ENCODE data around the gene TEPSIN.

The TEPSIN gene

DNA sequence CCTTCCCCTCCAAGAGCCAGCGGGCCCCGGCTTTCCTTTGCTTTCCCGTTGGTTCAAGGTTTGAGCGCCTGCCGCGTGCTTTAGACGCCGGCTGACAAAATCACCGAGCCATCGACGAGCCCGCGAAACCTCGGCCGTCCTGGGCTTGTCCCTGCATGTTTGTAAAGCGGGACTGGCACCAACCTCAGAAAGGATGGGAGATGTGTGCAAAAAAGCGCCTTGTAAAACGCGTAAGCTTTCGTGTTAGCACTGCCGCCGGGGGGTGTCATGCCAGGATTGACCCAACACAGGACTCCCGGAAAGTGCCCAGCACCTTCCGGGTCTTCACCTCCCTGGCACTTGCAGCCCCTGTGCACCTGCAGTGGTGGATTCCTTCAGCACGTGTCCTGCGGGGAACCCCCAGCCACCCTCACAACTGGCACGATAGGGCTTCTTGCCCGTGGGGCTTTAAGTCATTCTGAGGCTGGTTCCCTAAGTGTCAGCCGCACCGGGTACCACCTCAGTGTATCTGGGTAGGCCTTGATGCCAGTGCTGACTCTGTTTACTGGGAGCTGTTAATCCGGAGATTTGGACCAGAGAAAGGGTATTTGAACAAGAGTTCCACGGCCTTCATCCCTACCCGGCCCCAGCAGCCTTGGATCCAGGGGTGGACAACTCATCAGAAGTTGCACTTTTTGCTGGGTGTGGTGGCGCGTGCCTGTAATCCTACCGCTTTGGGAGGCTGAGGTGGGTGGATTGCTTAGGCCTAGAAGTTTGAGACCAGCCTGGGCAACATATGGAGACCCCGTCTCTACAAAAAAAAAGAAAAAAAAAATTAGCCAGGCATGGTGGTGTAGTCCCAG lies 1.1 kb upstream of the TEPSIN start:
- in situ Hi-C loops (cut with MboI; ENCODE audit: low sequenced_read_pairs) = loop anchor here (5.0 kb wide), 1 partner anchor 88 kb away; no protein-coding TSS in a partner anchor

- in situ Hi-C loops (cut with MboI; ENCODE audit: low sequenced_read_pairs) = loop anchor here (5.0 kb wide), 1 partner anchor 86 kb away; no protein-coding TSS in a partner anchor
Observed at GRCh38 chr17:81238490-81238814, 403 bp downstream of the TEPSIN start.

DNA sequence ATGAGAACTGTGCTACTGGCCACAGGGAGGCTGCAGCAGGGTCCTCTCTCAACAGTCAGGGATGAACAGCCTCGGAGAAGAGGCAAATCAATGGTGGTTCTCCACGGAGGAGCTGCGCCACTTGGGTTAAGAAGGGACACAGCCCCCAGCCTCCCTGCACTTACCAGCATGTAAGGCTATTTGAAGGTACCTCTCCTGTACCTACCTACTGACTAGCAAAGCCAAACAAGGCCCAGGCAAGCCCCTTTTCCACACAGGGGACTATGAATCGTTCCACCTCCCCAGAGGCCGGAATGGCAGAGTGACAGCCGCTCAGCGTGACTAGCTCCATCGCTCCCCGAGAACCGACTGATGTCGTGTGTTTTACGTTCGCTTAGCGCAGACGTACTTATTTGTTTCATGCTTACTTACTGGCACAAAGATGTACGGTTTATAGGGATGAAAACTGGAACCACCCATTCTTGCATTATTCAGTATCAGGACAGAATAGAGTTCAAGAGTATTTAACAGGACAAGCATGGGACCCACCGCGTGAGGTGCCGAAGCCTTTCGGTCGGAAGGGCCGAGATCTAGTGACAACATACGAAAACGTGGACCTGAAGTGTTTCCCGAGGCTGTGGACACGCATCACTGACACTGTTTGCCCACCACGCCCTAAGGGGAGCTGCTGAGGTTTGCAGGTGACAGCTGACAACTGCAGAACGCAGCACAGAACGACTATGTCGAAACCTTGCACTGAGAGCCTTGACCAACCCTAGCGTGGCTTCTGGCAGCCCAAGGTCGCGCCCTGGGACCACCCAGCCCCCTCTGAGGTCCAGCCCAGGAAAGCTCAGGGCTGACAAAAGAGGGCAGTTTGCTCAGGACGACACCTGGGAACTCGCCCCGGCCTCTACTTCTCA lies 1.0 kb downstream of the TEPSIN start:
- in situ Hi-C loops (cut with MboI; ENCODE audit: low sequenced_read_pairs) = loop anchor here (5.0 kb wide), 1 partner anchor 86 kb away; no protein-coding TSS in a partner anchor

DNA sequence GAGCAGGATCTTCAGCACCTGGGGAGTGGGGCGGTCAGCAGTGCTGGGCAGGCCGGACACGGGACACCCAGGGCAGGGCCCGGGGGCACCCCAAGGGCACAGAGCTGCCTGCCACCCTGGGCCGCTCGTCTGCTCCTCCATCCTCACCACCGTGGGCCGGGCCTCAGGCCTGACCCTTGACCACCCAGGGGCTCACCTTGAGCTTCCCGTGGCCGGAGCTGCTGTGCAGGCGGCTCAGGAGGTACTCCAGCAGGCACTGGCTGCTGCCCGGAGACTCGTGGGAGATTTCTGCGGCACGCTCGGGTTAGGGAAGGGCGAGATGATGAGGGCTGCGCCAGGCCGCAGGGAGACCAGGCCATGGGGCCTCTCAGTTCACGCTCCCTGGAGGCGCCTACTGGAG lies 2.1 kb downstream of the TEPSIN start:
- in situ Hi-C loops (cut with MboI; ENCODE audit: low sequenced_read_pairs) = loop anchor here (5.0 kb wide), 1 partner anchor 84 kb away; no protein-coding TSS in a partner anchor

DNA sequence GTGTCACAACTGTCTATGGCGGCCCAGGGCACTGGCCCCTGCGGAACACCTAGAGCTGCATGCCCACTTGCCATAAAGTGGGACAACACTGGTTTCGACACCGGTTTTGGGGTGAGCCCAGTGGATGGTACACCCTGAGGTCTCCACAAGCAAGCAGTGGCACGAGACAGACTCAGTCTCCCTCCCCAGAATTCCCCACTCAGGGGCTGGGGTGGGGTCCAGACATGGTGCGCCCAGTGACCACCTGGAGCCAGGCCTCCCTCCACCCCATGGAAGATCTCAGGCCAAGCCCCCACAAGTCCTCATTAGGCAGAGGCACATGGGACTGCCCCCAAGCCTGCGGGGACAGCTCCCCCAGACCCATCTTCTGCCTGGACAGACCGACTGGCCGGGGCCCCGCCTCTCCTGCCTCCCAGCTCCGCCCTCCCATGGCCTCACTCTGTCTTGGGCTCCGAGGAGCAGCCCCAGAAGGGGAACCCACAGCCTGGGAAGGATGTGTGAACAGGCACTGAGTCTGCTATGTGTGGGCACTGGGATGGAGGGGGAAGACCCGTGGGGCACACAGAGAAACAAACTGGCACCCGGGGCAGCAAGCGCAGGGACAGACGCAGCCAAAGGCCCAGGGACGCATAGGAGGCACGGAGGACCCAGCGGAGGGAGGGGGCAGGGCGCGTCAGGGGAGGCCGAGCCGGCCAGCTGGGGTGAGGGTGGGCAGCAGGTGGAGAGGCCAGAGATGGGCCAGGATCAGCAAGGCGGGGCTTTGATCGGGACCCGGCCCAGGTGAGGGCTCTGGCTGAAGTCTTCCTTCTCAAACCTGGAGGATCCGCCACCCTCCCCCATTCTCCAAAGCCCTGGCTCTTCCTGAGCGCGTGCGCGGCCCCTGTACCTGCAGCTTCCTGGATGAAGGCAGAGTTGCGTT lies 2.8 kb downstream of the TEPSIN start:
- in situ Hi-C loops (cut with MboI; ENCODE audit: low sequenced_read_pairs) = loop anchor here (5.0 kb wide), 1 partner anchor 84 kb away; no protein-coding TSS in a partner anchor

DNA sequence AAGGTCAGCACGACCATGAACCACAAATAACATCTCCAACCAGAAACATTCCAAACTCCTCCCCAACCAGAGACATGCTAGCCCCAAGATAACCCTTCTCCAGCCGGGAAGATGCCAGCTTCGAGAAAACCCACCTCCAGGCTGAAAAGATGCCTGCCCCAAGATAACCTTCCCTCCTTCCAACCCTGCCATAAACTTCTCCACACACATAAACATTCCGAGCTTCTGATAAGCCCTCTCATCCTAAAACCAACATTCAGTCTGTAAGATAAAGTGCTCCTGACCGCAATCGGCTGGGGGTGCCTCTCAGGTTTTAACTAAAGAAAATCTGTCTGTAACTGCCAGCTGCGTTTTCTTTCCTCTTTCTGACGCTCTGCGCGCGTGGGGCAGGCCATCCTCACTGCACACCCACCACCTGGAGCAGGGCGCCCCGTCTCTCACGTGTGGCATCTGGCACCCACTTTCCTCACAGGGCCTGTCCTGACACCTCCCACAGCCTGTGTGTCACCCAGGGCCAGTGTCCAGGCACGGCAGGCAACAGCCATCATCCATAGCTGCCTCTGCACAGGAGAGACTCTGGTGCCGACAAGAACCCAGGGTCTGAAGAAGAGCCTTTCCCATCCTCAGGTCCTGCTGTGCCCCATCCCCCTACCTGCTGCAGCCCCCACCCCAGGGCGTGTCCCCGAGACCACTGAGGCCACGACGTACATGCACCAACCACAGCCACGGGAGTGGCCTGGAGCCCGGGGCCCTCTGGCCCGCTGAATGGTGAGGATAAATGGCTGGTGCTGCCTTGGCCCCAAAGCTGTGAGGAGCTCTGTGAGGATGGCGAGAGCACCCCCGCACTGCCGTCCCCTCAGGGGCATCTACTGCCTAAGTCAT lies 3.7 kb downstream of the TEPSIN start:
- in situ Hi-C loops (cut with MboI; ENCODE audit: low sequenced_read_pairs) = loop anchor here (5.0 kb wide), 1 partner anchor 83 kb away; no protein-coding TSS in a partner anchor

- in situ Hi-C loops (cut with MboI; ENCODE audit: low sequenced_read_pairs) = no loop called here
Observed at GRCh38 chr17:81234506-81234855, 4.4 kb downstream of the TEPSIN start.

DNA sequence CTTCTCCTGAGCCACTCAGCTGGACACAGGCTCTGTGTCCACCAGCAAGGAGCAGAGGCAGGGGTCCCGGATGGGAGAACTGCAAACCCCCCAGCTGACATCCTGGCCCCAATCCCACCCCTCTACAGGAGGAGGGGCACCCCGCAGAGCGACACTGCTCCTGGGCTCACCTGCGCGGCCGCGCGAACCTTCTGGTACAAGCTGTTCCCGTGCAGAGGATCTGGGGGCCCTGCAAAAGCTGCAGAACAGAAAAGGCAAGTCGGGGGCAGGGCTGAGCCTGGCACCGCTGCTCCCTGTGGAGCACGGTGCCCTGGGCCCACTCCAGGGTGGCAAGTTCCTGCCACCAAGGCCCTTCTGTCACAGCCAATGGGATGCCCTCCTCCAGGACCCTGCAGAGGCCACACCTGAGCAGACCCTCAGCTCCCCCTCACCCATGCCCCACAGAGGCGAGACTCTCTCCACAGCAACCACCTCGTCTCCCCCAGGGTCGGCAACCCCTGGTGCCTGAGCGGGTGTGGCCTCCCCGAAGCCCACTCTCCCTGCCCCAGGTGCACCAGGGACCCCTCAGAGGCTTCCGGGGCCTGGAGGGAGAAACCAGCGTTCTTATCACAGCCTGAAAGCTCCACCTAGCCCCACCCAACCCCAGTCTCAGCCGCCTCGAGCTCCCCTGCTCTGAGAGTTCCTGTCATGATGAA lies 4.9 kb downstream of the TEPSIN start:
- in situ Hi-C loops (cut with MboI; ENCODE audit: low sequenced_read_pairs) = no loop called here

GRCh38 chr17:81233316-81233715 lies 5.5 kb downstream of the TEPSIN start:
- in situ Hi-C loops (cut with MboI; ENCODE audit: low sequenced_read_pairs) = no loop called here

DNA sequence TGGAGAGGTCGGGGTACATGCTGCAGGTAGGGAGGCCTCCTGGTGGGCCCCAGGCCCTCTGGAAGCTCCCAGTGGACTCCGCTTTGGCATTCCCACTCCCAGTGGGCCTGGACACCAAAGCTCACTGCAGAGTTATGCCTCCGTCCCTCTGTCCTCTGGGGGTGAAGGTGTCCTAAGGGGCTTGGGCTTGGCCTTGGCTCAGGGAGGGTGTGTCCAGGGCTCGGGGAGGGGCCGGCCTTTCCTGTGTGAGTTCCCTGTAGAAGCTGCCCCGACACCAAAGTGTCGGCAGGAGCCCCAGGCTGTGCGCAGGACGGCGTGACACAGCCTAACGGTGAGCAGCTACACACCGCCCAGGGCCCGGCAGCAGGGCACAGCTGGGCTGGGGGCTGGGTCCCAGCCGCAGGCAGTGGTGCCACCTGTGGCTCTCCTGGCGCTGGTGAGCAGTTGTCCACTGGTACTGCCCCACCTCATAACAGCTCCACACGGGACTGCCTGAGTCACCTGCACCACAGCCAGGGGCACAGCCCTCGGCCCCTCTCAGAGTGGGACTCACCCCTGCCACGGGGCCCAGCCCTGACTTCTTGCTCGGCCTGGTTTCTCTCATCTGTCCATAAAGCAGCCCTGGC lies 6.1 kb downstream of the TEPSIN start:
- in situ Hi-C loops (cut with MboI; ENCODE audit: low sequenced_read_pairs) = no loop called here

DNA sequence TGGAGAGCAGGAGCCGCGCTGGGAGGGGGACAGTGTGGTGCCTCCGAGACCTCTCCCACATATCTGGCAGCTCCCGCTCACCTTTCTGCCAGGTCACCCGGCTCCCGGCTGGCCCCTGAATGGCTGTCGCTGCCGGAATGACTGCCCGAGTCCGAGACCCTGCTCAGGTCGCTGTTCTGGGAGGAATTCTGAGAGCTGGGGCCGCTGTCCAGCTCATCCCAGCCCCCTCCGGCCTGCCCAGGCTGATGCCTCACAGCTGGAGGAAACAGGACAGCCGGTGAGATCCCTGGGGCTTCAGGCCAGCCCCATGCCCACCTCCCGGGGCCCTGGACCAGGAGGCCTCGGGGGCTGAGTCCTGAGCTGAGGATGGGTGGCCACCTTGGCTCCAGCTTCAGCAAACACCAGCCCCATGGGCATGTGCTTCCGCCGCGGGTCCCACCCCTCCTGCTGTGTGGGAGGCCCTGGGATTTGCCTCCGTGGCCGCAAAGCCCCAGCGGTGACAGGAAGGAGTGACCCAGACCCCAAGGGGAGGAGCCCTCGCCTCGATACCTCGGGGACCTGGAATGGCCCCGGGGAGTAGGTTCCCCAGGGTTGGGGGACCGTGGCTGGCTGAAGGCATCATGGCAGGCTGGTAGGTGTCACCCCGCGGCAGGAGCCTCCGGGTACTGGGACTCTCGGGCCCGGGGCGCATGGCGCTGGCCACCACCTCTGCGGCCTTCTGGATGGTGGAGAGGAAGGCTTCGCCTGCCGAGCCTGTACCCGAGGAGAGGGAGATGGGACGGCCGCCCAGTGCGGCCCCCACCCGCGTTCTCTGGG lies 6.9 kb downstream of the TEPSIN start:
- in situ Hi-C loops (cut with MboI; ENCODE audit: low sequenced_read_pairs) = no loop called here

DNA sequence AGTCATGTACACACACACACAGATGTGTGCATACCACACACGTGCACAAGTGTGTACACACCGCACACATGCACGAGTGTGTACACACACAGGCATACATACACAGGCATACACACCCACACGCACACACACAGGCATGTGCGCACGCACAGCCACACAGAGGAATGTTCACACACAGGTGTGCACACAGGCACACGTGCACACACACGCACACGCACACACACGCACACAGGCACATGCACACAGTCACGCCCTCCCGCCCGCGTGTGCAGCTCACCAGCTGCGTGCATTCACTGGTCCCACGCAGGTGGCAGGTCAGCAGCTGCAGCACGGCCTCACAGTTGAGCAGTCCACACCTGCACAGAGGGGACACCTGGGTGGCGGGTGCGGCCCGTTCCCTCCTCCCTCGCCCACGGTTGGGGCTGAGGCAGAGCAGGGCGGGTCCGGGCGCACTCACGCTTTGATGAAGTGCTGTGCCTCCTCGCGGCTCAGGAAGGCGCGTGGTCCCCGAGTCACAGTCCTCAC lies 7.7 kb downstream of the TEPSIN start:
- in situ Hi-C loops (cut with MboI; ENCODE audit: low sequenced_read_pairs) = no loop called here

- in situ Hi-C loops (cut with MboI; ENCODE audit: low sequenced_read_pairs) = no loop called here
Observed at GRCh38 chr17:81230043-81230820, 8.6 kb downstream of the TEPSIN start.

GRCh38 chr17:81229666-81229920 lies 9.3 kb downstream of the TEPSIN start:
- in situ Hi-C loops (cut with MboI; ENCODE audit: low sequenced_read_pairs) = no loop called here

- in situ Hi-C loops (cut with MboI; ENCODE audit: low sequenced_read_pairs) = no loop called here
Observed at GRCh38 chr17:81228834-81229665, 9.8 kb downstream of the TEPSIN start.

DNA sequence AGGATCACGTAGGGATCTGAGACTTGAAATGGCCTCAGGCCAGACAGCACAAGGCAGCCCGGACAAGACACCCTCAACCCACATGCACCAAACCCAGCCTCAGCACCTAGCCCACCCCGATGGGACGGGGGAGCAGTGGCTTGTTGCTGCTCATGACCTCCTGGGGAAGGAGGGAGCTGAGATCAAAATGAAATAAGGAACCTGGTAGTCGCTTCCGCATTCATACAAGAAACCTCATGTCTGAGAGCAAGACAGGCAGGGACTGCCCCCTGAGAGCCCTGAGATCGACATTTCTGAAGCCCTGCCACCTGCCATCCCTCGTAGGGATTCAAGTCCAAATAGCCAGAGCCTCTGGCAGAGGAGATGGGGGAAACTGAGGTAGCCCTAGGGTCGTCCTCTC lies 10.4 kb downstream of the TEPSIN start:
- in situ Hi-C loops (cut with MboI; ENCODE audit: low sequenced_read_pairs) = no loop called here

Data from HL-60/S4 (cell line).